Esophagus squamous epithelium (tissue), 4 donors: ENCODE data around the gene RBM5.

Experiments
- CTCF ChIP-seq, 6 experiments: fragments of 450-650 bp in 4 of 6; fragments of 200-600 bp in 2 of 6; sonication (generic) in 2 of 6; IDR thresholded peaks; one replicate each; pipeline ENCODE4 v1.5.1; 2016 to 2019; ENCODE audit warnings: antibody characterized with exemption in 6 of 6, mild to moderate bottlenecking in 4 of 6, moderate library complexity in 4 of 6
- POLR2A ChIP-seq, 4 donors: fragments of 450-650 bp; IDR thresholded peaks; one replicate each; pipeline ENCODE4 v1.6.1; 2017; ENCODE audit warnings: antibody characterized with exemption in 4 of 4, mild to moderate bottlenecking in 4 of 4, moderate library complexity in 3 of 4

- TF ChIP-seq POLR2A (IDR thresholded peaks at IDR 0.05) (no peak), CTCF (IDR thresholded peaks at IDR 0.05) (no peak)
Measured at GRCh38 chr3:50095352-50095998, 6.8 kb downstream of the RBM5 start.
